Stimulated activated CD4-positive, alpha-beta T cell treated with anti-CD3 and anti-CD28 coated beads, Interleukin-4, amount 100 ng/mL, for 1 hour (primary cell): ENCODE data around the gene MYMK.

Experiments used
- DNase-seq: peaks from one replicate; pipeline ENCODE4 v3.0.0-alpha.2; 2020

MYMK gene

DNA sequence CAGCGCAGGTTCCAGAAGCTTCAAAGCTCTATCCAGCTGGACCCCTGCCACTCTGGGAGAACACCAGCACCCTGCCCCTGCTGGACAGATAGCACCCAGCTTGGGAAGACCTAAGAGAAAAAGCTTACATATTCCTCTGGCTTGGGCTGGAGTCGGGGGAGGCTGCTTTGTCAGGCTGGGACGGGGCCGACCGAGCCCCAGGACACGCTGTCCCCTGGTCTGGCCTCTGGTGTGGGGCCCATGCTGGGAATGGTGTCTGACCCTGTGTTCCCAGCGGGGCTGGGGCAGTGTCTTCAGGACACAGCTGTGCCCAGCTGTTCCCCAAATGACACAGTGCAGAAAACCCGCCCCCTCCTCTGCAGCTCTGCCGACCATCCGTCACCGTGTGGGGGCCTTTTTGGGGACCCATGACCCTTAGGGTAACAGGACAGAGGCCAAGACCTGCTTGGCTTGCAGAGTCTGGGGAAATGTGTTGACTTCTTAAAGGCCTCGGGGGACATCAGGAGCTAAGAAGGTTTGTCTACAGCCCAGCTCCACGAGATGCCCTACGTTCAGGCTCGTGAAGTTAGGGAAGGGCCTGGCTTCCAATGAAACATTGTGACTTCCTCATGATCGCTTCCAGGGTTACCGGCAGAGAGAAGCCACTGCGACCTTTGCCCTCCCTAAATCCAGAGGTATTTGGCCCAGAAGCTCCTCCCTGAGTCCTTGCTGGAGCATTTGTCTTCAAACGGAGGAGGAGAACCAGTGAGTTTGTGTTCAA is 25.4 kb downstream of the MYMK start:
- DNase-seq = no peak

- no peak for DNase-seq
Observed at GRCh38 chr9:133496861-133497842, 27.6 kb downstream of the MYMK start.

GRCh38 chr9:133495327-133496293 is 29.1 kb downstream of the MYMK start:
- DNase-seq = no peak

- no peak for DNase-seq
Observed at GRCh38 chr9:133494636-133495326, 30.0 kb downstream of the MYMK start.

GRCh38 chr9:133493845-133494540 is 30.8 kb downstream of the MYMK start:
- DNase-seq = no peak

DNA sequence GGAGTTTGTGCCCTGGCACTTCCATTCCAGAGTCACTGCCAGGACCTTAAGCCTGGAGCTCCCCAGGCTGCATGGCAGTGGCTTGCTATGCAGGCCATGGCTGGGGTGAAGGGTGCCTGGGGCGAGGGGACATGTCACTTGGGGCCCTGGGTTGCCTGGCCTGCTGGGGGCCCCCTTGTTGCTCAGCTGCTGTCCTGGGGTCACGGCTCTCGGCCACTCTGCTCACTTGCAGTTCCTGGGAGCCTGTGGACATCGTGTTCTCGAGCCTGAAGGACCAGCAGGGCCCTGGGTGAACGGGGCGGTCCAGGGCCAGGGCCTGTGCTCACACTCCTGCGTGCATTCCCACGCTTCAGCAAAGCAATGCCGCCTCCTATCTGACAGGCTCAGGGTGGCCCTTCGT is 31.3 kb downstream of the MYMK start:
- DNase-seq = no peak

GRCh38 chr9:133492061-133493021 is 32.4 kb downstream of the MYMK start:
- no peak for DNase-seq

- DNase-seq = no peak
Observed at GRCh38 chr9:133491656-133491925, 33.2 kb downstream of the MYMK start.

DNA sequence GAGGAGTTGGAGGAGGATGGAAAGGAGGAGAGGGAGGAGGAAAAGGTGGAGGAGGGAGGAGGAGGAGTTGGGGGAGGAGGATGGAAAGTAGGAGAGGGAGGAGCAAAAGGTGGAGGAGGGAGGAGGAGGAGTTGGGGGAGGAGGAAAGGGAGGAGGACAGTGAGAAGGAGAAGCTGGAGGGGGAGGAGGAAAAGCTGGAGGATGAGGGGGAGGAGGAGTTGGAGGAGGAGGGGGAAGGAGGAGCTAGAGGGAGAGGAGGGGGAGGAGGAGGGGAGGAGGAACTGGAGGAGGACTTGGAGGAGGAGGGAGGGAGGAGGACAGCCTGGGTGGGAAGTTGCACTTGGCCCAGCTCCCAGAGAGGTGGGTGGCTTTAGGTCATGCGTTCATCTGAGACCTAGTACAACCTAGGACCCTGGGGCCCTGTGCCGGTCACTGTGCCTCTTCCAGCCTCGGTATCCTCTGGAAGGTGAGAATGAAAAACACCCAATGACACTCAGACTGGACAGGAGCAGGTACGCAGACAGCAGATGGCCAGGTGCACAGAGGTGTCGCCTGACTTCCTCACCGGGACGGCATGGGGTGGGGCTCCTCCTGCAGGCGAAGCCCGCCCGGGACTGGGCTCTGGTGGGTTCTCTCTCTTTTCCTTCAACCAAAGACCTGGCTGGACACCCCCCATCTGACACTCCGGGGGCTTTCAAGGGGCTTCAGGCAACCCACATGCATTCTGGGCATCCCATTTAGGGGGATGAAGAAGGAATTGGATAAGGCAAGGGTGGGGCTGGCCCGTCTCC is 33.7 kb downstream of the MYMK start:
- no peak for DNase-seq

- DNase-seq = no peak
Observed at GRCh38 chr9:133490201-133490681, 34.5 kb downstream of the MYMK start.

DNA sequence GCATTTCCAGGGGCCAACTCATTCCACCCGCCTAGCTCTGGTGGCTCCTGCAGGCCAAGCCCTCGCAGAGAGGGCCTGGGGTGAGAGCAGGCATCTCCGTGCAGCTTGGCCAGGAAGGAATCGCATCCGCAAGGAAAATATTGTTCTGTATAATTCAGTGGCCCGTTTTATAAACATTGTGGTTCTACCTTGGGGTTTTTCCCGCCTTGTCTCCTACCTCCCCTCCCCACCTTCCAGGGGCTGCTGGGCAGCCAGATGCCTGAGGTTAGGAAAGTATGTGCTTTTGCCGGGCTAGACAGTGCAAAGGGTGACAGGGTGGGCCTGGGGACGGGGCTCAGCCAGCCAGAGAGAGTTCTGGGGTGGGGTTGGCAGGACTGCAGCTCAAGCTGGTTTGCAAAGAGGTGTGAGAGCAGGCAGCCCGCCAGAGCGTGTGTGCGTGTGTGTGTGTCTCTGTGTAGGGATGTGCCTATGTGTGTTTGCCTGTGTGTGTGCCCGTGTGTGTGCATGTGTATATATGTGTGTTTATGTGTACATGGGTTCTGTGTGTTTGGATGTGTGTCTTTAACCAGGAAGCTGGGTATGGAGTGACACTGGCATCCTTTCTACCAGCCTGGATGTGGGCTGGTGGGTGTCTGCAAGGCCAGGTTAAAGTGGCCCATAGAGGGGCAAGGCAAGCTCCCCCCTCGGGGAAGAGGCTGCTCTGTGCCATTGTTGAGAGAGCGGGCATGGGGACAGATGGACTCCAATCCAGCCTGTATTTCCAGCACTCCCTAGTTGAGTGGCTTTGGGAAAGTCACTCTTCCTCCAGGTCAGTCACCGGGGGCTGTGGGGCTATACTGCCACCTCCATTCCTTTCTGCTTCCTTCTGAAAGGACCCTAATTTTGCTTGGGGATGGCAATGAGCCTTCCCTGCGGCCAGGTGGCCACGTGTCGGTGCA is 35.2 kb downstream of the MYMK start:
- DNase-seq = no peak

DNA sequence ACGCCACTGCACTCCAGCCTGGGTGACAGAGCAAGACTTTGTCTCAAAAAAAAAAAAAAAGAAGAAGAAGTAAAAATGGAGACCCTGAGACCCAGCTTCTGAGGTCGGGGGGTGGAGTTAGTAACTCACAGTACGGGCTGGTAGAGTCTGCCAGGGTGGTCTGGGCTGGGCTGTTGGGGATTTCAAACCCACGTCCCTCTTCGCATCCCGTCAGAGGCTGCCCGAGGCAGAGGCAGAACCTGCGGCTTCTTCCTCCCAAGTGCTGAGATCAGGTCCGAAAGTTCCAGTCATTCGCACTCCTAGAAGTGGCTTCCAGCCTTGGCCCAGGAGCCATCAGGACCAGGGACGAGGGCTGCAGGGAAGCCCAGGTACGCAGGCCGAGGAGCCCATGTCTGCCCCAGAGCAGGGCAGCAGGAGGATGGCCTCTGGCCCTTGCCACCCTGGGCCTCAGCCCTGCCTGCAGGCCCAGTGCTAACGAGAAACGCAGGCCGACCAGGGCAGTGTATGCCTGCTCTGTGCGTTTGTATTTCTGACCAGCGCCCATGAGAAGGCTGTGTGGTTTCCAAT is 36.0 kb downstream of the MYMK start:
- DNase-seq = no peak

GRCh38 chr9:133487331-133487725 is 37.4 kb downstream of the MYMK start:
- no peak for DNase-seq

DNA sequence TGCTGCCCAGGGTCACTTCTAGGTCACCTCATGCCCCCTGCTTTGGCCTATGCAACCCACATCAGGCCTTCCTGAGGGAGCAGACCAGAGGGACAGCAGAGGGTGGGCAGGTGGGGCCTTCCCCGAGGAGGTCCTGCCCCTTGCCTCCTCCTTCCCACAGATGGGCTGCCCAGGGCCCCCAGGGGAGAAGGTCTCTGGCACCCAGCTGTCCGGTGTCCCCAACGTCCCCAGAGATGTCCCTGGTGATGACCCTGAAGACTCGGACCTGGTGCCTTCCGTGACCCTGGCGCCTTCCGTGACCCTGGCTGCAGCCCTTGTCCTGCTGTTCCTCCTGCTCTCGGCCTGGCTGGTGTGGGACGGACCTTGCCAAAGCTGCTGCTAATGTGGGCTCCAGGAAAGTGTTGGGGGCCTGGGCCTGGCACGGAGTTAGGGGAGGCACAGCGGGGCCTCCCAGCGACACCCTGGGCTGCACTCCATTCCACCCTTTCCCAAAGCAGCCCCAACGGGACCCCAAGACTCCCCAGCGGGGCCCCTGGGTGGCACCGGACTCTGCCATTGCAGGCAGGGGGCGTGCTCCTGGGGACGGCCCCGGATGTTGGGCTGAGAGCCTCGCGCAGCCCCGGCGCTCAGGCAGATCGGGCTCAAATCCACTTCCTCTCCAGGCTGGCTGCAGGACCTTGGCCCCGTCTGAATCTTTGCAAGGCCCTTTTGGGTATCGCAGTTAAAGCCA is 39.1 kb downstream of the MYMK start:
- no peak for DNase-seq

- no peak for DNase-seq
Observed at GRCh38 chr9:133484671-133485437, 39.9 kb downstream of the MYMK start.

GRCh38 chr9:133483611-133484010 is 41.1 kb downstream of the MYMK start:
- no peak for DNase-seq
